DMS53 (cell line): ENCODE data around the gene VILL.
"Not testable (repeated sequence)": the region's sequence is repeated elsewhere in the genome, so short reads cannot be mapped to it uniquely, and the experiment has no call there.

ENCODE experiments used
- DNase-seq: peaks from one replicate; lab custom pipeline; 2025; lab: John Stamatoyannopoulos, UW

VILL gene

DNA sequence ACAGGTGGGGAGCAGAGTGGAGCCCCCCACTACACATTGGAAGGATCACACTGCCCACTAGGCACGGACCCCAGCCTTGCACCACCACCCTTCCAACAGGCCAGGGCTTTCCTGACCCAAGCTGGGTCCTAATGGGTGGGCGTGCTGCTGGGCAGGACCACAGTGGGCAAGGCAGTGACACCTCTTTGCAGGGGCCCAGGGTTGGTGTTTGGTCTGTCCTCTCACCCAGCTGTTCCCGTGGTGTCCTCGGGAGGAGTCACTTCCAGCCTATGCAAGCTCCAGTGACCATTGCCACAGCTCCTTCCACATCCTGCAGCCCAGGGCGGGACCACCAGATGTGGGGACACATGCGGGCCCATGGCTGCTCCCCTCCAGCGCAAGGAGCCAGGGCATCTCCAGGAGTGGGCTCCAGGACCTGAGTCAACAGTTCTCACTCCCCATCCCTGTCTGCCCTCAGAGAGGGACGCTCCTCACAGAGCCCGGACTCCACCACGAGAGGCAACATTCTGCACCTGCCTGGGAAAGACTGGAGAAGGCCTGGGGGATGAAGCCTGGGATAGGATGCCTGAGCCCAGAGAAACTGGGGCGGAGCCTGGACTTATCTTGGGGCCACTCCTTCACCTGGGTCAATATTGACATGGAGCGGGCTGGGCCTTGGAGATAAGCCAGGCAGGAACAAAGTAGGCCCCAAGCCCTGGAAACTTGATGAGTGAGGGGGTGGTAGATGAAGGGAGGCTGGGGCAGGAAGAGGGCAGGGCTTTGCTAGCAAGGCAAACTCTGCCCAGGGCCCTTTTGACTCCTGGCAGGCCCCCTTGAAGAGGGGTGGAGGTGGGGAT is 3.9 kb upstream of the VILL start:
- peak; percentile 64 for DNase-seq

GRCh38 chr3:37987315-37987697 is 3.3 kb upstream of the VILL start:
- DNase-seq, result no peak

GRCh38 chr3:37987751-37988179 is 2.8 kb upstream of the VILL start:
- DNase-seq, result no peak

GRCh38 chr3:37988376-37988775 is 2.2 kb upstream of the VILL start:
- DNase-seq, result not testable (repeated sequence)

GRCh38 chr3:37988931-37989525 is 1.6 kb upstream of the VILL start:
- no peak for DNase-seq

- no peak for DNase-seq
Observed at GRCh38 chr3:37989821-37990480, 635 bp upstream of the VILL start.

DNA sequence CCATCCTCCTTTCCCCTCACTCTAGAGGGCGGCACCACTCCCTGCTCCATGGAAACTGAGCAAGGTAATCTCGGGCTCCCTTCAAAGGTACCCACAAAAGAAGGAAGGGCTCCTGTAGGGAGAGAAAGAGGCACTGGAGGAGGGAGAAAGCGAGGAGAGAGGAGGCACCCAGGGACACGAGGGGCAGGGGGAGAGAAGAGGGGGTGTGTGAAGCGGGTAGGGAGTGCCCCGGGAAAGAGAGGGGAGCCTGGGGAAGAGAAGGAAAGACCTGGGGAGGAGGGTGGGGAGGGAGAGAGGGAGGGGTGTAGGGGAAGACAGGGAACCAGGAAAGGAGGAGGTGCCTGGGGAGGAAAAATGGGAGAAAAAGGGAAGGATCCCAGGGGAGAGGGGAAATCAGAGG is 523 bp downstream of the VILL start:
- no peak for DNase-seq

- DNase-seq, result no peak
Observed at GRCh38 chr3:37991823-37992222, 1.2 kb downstream of the VILL start.

DNA sequence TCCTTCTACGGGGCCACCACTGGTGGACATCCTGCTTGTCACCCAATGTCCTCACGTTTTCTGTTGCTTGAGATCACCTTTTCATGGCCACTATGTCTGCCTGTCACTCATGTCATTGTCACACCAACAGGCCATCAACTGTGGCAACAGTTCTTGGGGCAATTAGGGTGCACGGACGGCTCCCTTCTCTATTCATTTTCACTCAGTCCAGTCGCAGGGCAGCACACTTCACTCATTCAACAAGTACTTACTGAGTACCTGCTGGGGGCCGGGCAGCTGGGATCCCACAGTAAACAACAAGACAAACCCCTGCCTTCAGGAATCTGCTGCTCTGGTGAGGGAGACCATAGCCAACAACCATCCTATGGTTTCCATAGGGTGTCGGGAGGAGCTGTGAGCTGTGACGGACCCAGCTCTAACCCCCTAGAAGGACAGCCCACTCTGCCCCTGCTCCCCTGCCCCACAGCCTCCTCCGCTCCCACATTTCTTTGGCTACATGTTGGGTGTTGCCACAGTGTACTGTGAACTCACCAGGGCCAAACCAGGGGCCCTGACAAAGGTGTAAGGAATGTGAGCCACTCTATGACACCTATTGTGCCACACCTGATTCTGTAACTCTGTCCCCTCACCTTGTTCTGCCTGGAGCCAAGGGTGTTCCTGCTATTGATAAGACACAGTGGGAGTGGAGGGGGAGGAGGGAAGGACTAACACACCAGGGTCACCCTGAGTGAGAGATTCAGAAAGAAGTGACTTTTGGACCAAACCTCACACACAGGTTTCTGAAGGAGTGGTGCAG is 1.9 kb downstream of the VILL start:
- no peak for DNase-seq

- no peak for DNase-seq
Observed at GRCh38 chr3:37993067-37993455, 2.5 kb downstream of the VILL start.

GRCh38 chr3:37993460-37993819 is 2.9 kb downstream of the VILL start:
- DNase-seq, result no peak

DNA sequence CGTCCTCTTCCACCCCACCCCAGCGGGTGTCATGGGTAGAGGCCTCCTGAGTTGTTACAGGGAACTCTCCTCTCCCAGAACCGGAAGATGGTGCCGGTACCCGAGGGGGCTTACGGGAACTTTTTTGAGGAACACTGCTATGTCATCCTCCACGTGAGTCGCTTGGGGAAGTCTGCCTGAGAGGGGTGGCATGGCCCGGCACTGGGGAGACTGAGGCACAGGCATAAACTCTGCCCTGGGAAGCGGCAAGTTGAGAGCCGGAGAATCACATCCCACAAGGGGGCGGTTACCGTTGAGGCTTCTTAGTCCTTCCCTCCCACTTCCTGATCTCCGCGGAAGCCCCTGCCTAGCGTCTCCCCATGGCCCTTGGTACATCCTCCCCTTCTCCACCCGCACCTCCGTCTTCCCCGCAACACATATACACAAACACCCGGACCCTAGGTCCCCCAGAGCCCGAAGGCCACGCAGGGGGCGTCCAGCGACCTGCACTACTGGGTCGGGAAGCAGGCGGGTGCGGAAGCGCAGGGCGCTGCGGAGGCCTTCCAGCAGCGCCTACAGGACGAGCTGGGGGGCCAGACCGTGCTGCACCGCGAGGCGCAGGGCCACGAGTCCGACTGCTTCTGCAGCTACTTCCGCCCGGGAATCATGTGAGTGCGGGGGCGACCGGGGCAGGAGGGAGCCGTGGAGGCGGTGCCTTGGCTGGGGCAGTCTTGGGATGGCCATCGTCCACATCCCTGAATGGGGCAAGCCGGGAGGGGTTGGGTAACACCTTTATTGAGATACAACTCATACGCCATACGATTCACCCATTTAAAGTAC is 3.4 kb downstream of the VILL start:
- no peak for DNase-seq

GRCh38 chr3:37994639-37994972 is 4.0 kb downstream of the VILL start:
- no peak for DNase-seq

DNA sequence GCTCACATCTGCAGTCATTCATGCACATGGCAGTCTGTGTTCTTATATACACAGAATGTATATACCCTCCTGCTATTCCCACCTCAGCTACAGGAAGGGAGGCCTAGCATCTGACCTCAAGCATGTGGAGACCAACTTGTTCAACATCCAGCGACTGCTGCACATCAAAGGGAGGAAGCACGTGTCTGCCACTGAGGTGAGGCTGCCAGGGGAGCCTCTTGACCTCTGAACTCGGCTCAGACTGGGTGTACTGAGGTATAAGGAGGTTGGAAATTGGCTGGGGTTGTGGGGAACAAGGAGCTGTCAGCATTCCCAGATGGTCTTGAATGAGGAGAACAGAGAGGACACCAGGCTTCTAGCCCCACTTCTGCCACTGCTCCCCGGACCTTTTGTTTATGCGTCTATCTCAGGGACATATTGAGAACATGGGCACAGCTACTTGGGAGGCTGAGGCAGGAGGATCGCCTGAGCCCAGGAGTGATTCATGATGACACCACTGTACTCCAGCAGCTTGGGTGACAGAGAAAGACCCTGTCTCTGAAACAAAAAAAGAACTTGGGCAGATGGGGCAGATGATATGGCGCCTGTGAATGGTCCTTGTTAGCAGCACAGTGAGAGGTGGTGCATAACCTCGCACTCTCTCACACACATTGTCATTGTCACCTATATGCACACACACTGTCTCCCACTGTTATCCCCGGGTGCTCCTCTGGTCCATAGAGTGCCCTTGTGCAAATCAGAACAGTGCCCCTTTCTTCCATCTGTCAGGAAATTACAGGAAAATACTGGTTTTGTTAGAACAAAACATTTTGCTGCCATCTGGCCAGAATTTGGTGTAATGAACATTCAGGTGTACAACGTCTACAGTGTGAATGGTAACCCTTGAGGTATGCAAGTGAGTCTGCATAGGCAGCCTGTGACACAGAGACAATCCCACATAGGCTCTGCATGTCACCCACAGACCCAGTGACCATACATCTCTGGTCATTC is 5.4 kb downstream of the VILL start:
- DNase-seq, result no peak

GRCh38 chr3:37996785-37997301 is 6.3 kb downstream of the VILL start:
- DNase-seq, result peak; percentile 75

DNA sequence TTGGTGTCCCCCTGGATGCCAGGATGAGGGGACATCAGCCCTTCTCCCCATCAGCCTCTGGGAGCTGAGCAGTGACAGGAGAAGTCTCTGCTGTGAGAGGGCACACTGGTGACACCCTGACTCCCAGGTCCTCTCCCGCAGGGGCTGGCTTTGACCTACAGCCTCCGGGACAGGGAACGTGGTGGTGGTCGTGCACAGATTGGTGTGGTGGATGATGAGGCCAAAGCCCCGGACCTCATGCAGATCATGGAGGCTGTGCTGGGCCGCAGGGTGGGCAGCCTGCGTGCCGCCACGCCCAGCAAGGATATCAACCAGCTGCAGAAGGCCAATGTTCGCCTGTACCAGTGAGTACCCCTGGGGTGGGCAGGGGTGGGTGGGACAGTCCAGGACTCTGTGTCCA is 6.8 kb downstream of the VILL start:
- DNase-seq, result no peak

DNA sequence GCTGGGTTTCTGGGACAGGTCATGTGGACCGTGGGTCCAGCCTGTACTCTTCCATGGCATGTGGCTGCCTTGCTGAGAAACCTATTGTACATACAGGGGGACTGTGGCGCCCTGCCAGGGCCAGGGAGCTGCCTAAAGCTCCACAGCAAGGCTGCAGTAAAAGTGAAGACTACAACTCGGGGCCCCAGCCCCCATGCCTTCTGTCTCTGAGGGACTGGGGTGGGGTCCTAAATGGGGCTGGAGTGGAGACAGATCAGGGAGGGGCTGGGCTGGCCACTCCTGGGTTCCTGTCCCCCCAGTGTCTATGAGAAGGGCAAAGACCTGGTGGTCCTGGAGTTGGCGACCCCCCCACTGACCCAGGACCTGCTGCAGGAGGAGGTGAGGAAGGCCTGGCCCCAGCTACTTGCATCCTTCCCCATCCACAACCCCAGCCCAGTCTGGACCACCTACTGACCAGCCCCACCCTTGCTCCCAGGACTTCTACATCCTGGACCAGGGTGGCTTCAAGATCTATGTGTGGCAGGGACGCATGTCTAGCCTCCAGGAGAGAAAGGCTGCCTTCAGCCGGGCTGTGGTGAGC is 7.3 kb downstream of the VILL start:
- no peak for DNase-seq

DNA sequence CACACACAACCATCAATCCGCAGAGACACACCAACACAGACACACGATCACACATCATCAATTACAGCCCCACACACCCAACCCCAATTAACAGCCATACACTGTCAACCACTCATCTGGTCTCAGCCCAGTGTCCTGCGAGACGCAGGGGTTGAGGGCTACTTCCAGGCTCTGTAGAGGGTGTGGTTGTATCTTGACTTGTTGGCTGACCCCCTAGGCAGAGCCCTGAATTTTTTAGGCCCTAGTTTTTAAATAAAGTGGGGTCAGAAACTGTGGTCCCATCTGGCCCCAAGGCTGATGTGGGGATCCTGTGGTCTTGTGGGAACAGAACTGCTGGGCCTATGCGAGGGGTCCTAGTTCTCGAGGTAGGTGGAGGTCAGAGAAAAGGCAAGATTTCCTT is 9.2 kb downstream of the VILL start:
- DNase-seq, result no peak

- DNase-seq, result no peak
Observed at GRCh38 chr3:38000242-38000916, 9.8 kb downstream of the VILL start.
